Neuronal stem cell (in vitro differentiated cells): ENCODE data around the gene SEL1L2.

ENCODE experiments used
- DNase-seq: peaks from one replicate; pipeline ENCODE4 v3.0.0-alpha.2; 2013; ENCODE audit warnings: low spot score
- H2AFZ ChIP-seq: one replicate; pipeline ENCODE4 v1.6.1; 2013; ENCODE audit warnings: mild to moderate bottlenecking, low read length, inconsistent platforms
- H2AK5ac ChIP-seq: 2 replicates; pipeline ENCODE4 v1.6.1; 2013; ENCODE audit warnings: low read depth, mild to moderate bottlenecking, inconsistent platforms, low read length, moderate library complexity, mixed read lengths
- H2BK120ac ChIP-seq: 2 replicates; pipeline ENCODE4 v1.6.1; 2013; ENCODE audit warnings: low read depth, mild to moderate bottlenecking, inconsistent platforms, low read length, moderate library complexity, mixed read lengths
- H2BK12ac ChIP-seq: one replicate; pipeline ENCODE4 v1.6.1; 2013; ENCODE audit warnings: low read length, inconsistent platforms
- H2BK15ac ChIP-seq: 2 replicates; pipeline ENCODE4 v1.6.1; 2013; ENCODE audit warnings: mild to moderate bottlenecking, low read length, inconsistent platforms, mixed read lengths
- H2BK5ac ChIP-seq: one replicate; pipeline ENCODE4 v1.6.1; 2013; ENCODE audit warnings: inconsistent platforms, mild to moderate bottlenecking, low read length, moderate library complexity
- H3K14ac ChIP-seq: one replicate; pipeline ENCODE4 v1.6.1; 2013; ENCODE audit warnings: low read length, inconsistent platforms
- H3K18ac ChIP-seq: 2 replicates; pipeline ENCODE4 v1.6.1; 2013; ENCODE audit warnings: low read length, inconsistent platforms
- H3K23ac ChIP-seq: 2 replicates; pipeline ENCODE4 v1.6.1; 2013; ENCODE audit warnings: low read depth, mild to moderate bottlenecking, mixed read lengths, low read length, inconsistent platforms; ENCODE audit not compliant: poor library complexity
- H3K27ac ChIP-seq: replicated peaks from 3 replicates; pipeline ENCODE4 v1.5.1; 2013; ENCODE audit warnings: low read length, inconsistent platforms
- H3K27me3 ChIP-seq, 3 experiments: 2 replicates each; pipeline ENCODE4 v1.6.1; 2013; ENCODE audit warnings: low read length in 3 of 3, mild to moderate bottlenecking in 2 of 3, inconsistent platforms in 1 of 3, low read depth in 1 of 3, mixed read lengths in 1 of 3, moderate library complexity in 1 of 3; ENCODE audit not compliant: control insufficient read depth in 3 of 3, insufficient read depth in 3 of 3
- H3K36me3 ChIP-seq, 2 donors: replicated peaks in 1 of 2; 2 replicates each; pipeline ENCODE4 v1.6.1; 2013; ENCODE audit warnings: low read length in 2 of 2; ENCODE audit not compliant: control insufficient read depth in 2 of 2, insufficient read depth in 2 of 2
- H3K4ac ChIP-seq: 2 replicates; pipeline ENCODE4 v1.6.1; 2013; ENCODE audit warnings: inconsistent platforms, mild to moderate bottlenecking, low read length, moderate library complexity
- H3K4me1 ChIP-seq, 2 donors: 1 replicate in 1 of 2; 2 replicates in 1 of 2; pipeline ENCODE4 v1.6.1; 2013; ENCODE audit warnings: low read length in 2 of 2, low read depth in 1 of 2; ENCODE audit not compliant: control insufficient read depth in 2 of 2, insufficient read depth in 1 of 2
- H3K4me2 ChIP-seq: one replicate; pipeline ENCODE4 v1.6.1; 2013; ENCODE audit warnings: mild to moderate bottlenecking, low read length, inconsistent platforms; ENCODE audit not compliant: insufficient read depth, poor library complexity, severe bottlenecking
- H3K4me3 ChIP-seq, 2 donors: 2 replicates each; pipeline ENCODE4 v1.5.1; 2013; ENCODE audit warnings: low read length in 2 of 2, mild to moderate bottlenecking in 2 of 2, inconsistent platforms in 1 of 2, moderate library complexity in 1 of 2
- H3K79me1 ChIP-seq: one replicate; pipeline ENCODE4 v1.6.1; 2013; ENCODE audit warnings: low read depth, mild to moderate bottlenecking, inconsistent platforms, low read length, moderate library complexity
- H3K9ac ChIP-seq: one replicate; pipeline ENCODE4 v1.6.1; 2013; ENCODE audit warnings: mild to moderate bottlenecking, low read depth, low read length, inconsistent platforms; ENCODE audit not compliant: poor library complexity
- H3K9me3 ChIP-seq, 2 donors: replicated peaks in 1 of 2; 2 replicates each; pipeline versions ENCODE3 to v1.6.1; 2013; ENCODE audit warnings: low read length in 2 of 2, mild to moderate bottlenecking in 2 of 2, inconsistent platforms in 1 of 2, low read depth in 1 of 2, mixed read lengths in 1 of 2, moderate library complexity in 1 of 2; ENCODE audit not compliant: control insufficient read depth in 2 of 2, insufficient read depth in 1 of 2
- H4K8ac ChIP-seq: one replicate; pipeline ENCODE4 v1.6.1; 2013; ENCODE audit warnings: low read depth, mild to moderate bottlenecking, inconsistent platforms, low read length, moderate library complexity
- H4K91ac ChIP-seq: one replicate; pipeline ENCODE4 v1.6.1; 2013; ENCODE audit warnings: low read length, low read depth, mild to moderate bottlenecking, inconsistent platforms; ENCODE audit not compliant: poor library complexity
- WGBS, 2 donors: extraction: QIAGEN DNeasy Blood & Tissue Kit; methylation state at CpG; one replicate each; pipeline ENCODE4 v1.1.7; 2013; ENCODE audit warnings: missing lambda C conversion rate in 2 of 2, mixed read lengths in 1 of 2; ENCODE audit not compliant: insufficient read length in 2 of 2, insufficient replicate concordance in 1 of 2; ENCODE audit errors: extremely low coverage in 2 of 2; 5-methylcytosine and 5-hydroxymethylcytosine counted together

SEL1L2 gene

GRCh38 chr20:13856354-13856753 lies 134.1 kb downstream of the SEL1L2 start:
- H3K27me3 ChIP-seq = no peaks in the 10 kb centered on the region
- no peak overlapping the region for H3K4me2 ChIP-seq
- DNase-seq = no peak
- no peak overlapping the region for H2BK12ac ChIP-seq
- no peak overlapping the region for H2BK120ac ChIP-seq
- no peak overlapping the region for H2BK15ac ChIP-seq
- H3K4ac ChIP-seq = no peak overlapping the region
- H2AFZ ChIP-seq = no peak overlapping the region
- no peak overlapping the region for H3K14ac ChIP-seq
- H2AK5ac ChIP-seq = no peak overlapping the region
- no peak overlapping the region for H3K4me3 ChIP-seq
- H3K23ac ChIP-seq = no peak overlapping the region
- no peak overlapping the region for H3K9ac ChIP-seq
- peaks cover 0 to 2% of the 10 kb centered on the region in 2 donors for H3K4me1 ChIP-seq
- WGBS, 2 donors = no CpG with 5 or more reads among the region's 4 CpGs
- no peak overlapping the region for H2BK5ac ChIP-seq
- H3K27ac ChIP-seq = no peak overlapping the region
- no peaks in the 10 kb centered on the region for H3K36me3 ChIP-seq
- no peaks in the 10 kb centered on the region for H3K9me3 ChIP-seq
- no peaks in the 10 kb centered on the region for H3K79me1 ChIP-seq
- no peak overlapping the region for H4K91ac ChIP-seq
- H4K8ac ChIP-seq = no peak overlapping the region
- H3K18ac ChIP-seq = no peak overlapping the region

- H4K8ac ChIP-seq = no peak overlapping the region
- H3K4ac ChIP-seq = no peak overlapping the region
- H3K36me3 ChIP-seq = no peaks in the 10 kb centered on the region
- H3K4me2 ChIP-seq = no peak overlapping the region
- H2BK5ac ChIP-seq = no peak overlapping the region
- H2BK15ac ChIP-seq = no peak overlapping the region
- no peak overlapping the region for H3K4me3 ChIP-seq
- no peak overlapping the region for H3K14ac ChIP-seq
- no peak for DNase-seq
- H3K18ac ChIP-seq = no peak overlapping the region
- no peaks in the 10 kb centered on the region for H3K79me1 ChIP-seq
- no peak overlapping the region for H4K91ac ChIP-seq
- H2BK120ac ChIP-seq = no peak overlapping the region
- H3K9me3 ChIP-seq = no peaks in the 10 kb centered on the region
- no peak overlapping the region for H3K9ac ChIP-seq
- peaks cover 0 to 2% of the 10 kb centered on the region in 2 donors for H3K4me1 ChIP-seq
- H2AFZ ChIP-seq = no peak overlapping the region
- H2BK12ac ChIP-seq = no peak overlapping the region
- H3K27ac ChIP-seq = no peak overlapping the region
- no peak overlapping the region for H2AK5ac ChIP-seq
- no peak overlapping the region for H3K23ac ChIP-seq
- WGBS, 2 donors = no CpG with 5 or more reads among the region's 4 CpGs
- H3K27me3 ChIP-seq = no peaks in the 10 kb centered on the region
These were observed 134.8 kb downstream of the SEL1L2 start for GRCh38 chr20:13855613-13856012.

GRCh38 chr20:13852306-13852705 lies 138.1 kb downstream of the SEL1L2 start:
- Histone ChIP-seq H3K9ac (no peak overlapping the region), H3K9me3 (no peaks in the 10 kb centered on the region), H3K27ac (no peak overlapping the region), H3K4me3 (no peak overlapping the region), H3K4me1 (peaks cover 0 to 2% of the 10 kb centered on the region in 2 donors), H3K36me3 (no peaks in the 10 kb centered on the region), H3K14ac (no peak overlapping the region), H3K18ac (no peak overlapping the region), H2AFZ (no peak overlapping the region), H2BK12ac (no peak overlapping the region), H2BK5ac (no peak overlapping the region), H3K27me3 (no peaks in the 10 kb centered on the region), H2BK15ac (no peak overlapping the region), H4K91ac (no peak overlapping the region), H2BK120ac (no peak overlapping the region), H2AK5ac (no peak overlapping the region), H3K79me1 (no peaks in the 10 kb centered on the region), H3K23ac (no peak overlapping the region), H3K4ac (no peak overlapping the region), H4K8ac (no peak overlapping the region), H3K4me2 (no peak overlapping the region)
- no CpG with 5 or more reads among the region's 1 CpG for WGBS, 2 donors
- no peak for DNase-seq

GRCh38 chr20:13851279-13851678 lies 139.1 kb downstream of the SEL1L2 start:
- WGBS, 2 donors = no CpG with 5 or more reads among the region's 2 CpGs
- no peak overlapping the region for H2AFZ ChIP-seq
- H2BK15ac ChIP-seq = no peak overlapping the region
- H3K27me3 ChIP-seq = no peaks in the 10 kb centered on the region
- no peak overlapping the region for H3K23ac ChIP-seq
- no peak overlapping the region for H4K8ac ChIP-seq
- H3K4me1 ChIP-seq = peaks cover 0 to 2% of the 10 kb centered on the region in 2 donors
- no peak overlapping the region for H2AK5ac ChIP-seq
- DNase-seq = no peak
- no peak overlapping the region for H3K27ac ChIP-seq
- H3K79me1 ChIP-seq = no peaks in the 10 kb centered on the region
- no peak overlapping the region for H3K4me3 ChIP-seq
- H4K91ac ChIP-seq = no peak overlapping the region
- H3K14ac ChIP-seq = no peak overlapping the region
- no peak overlapping the region for H2BK120ac ChIP-seq
- no peak overlapping the region for H3K18ac ChIP-seq
- no peak overlapping the region for H3K4me2 ChIP-seq
- H3K9ac ChIP-seq = no peak overlapping the region
- H3K4ac ChIP-seq = no peak overlapping the region
- H3K9me3 ChIP-seq = no peaks in the 10 kb centered on the region
- no peaks in the 10 kb centered on the region for H3K36me3 ChIP-seq
- H2BK12ac ChIP-seq = no peak overlapping the region
- no peak overlapping the region for H2BK5ac ChIP-seq
